Naive thymus-derived CD8-positive, alpha-beta T cell (primary cell): Measurements from ENCODE around the gene MIER3. TPM values are rescaled to one million over a fixed set of nuclear protein-coding genes. Genes with fewer than 3 reads are reported as not detected.

Experiments used
- ATAC-seq, 2 donors: fragments of 150-1000 bp; cut with Tn5 transposase in 1 of 2; sonication (Bioruptor Pico), chemical (Tn5 transposase) in 1 of 2; 1 replicate in 1 of 2; 2 replicates in 1 of 2; pipeline ENCODE4 v1.10.0; 2021; ENCODE audit warnings: mild to moderate bottlenecking in 2 of 2, moderate library complexity in 2 of 2
- POLR2A ChIA-PET: fragments of 350-600 bp; sonication (Branson Sonifier 250); formaldehyde crosslinking; loops from one replicate; lab custom pipeline; 2021; ENCODE audit warnings: antibody characterized with exemption; lab: Charles Lee
- DNase-seq, 10 donors: peaks; one replicate each; pipeline versions ENCODE4 v3.0.0 to v3.0.0-alpha.2; 2020 to 2022
- H3K27ac Mint-ChIP-seq, 10 donors: one replicate each; pipeline ENCODE4 v1.8.0; 2020 to 2022; ENCODE audit warnings: mild to moderate bottlenecking in 10 of 10, mixed read lengths in 10 of 10, moderate library complexity in 4 of 10, inconsistent platforms in 1 of 10
- H3K27me3 Mint-ChIP-seq, 5 donors: one replicate each; pipeline ENCODE4 v1.8.0; 2021 to 2022; ENCODE audit warnings: mixed read lengths in 5 of 5
- H3K36me3 Mint-ChIP-seq, 3 donors: one replicate each; pipeline ENCODE4 v1.8.0; 2020 to 2022; ENCODE audit warnings: mixed read lengths in 3 of 3, mild to moderate bottlenecking in 2 of 3, inconsistent platforms in 1 of 3
- H3K4me1 Mint-ChIP-seq, 4 donors: one replicate each; pipeline ENCODE4 v1.8.0; 2021 to 2022; ENCODE audit warnings: mixed read lengths in 4 of 4
- H3K4me3 Mint-ChIP-seq, 10 donors: one replicate each; pipeline ENCODE4 v1.8.0; 2020 to 2022; ENCODE audit warnings: mild to moderate bottlenecking in 10 of 10, mixed read lengths in 10 of 10, moderate library complexity in 6 of 10, inconsistent platforms in 1 of 10
- H3K9me3 Mint-ChIP-seq, 9 donors: one replicate each; pipeline ENCODE4 v1.8.0; 2020 to 2022; ENCODE audit warnings: mixed read lengths in 9 of 9, mild to moderate bottlenecking in 3 of 9, inconsistent platforms in 1 of 9, moderate library complexity in 1 of 9
- polyA plus RNA-seq, 3 donors: library from polyadenylated mRNA; unstranded; fragments of 300-500 nt; fragmentation: Illumina TruSeq; gene quantifications; one replicate each; pipeline ENCODE4 v1.2.3, GENCODE V29; 2021
- total RNA-seq, 8 experiments: library from RNA in 2 of 8; stranded (reverse) in 2 of 8; gene quantifications; one replicate each; pipeline ENCODE4 v1.2.3 and lab custom pipeline; 2021 to 2026

Gene MIER3
- total and polyA plus RNA-seq, 5 experiments from 2014 or later = 3.8 to 37.1 (median 10.3) TPM

DNA sequence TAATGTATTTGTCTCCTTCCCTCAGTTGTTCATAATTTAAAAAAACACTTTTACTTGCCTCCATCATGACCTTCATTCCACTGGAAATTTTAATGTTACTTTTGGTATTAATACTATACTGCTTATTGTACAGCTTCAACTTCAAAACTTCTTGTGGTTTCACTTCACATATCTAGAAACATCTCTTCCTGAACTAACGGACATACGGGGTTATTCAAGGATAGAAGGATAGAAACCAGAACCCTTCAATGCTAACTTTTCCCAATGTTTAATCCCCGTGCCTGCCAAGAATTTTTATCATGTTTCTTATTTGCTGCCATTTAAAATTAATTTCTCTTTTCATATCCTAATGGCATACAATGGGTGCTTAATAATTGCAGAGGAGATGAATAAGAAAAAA is 78.9 kb downstream of the MIER3 start:
- H3K4me1 Mint-ChIP-seq = peaks cover 0 to 31% (median 7%) of the 10 kb centered on the region in 4 donors
- no peak overlapping the region for H3K4me3 Mint-ChIP-seq
- no peak for DNase-seq
- H3K27ac Mint-ChIP-seq = peak overlapping the region in 2 of 10 donors; percentile 16 to 36
- no peak for ATAC-seq
- H3K36me3 Mint-ChIP-seq = peaks cover 6 to 86% (median 16%) of the 10 kb centered on the region in 3 donors
- POLR2A ChIA-PET = no interaction called here
- H3K27me3 Mint-ChIP-seq = no peaks in the 10 kb centered on the region
- H3K9me3 Mint-ChIP-seq = no peaks in the 10 kb centered on the region

DNA sequence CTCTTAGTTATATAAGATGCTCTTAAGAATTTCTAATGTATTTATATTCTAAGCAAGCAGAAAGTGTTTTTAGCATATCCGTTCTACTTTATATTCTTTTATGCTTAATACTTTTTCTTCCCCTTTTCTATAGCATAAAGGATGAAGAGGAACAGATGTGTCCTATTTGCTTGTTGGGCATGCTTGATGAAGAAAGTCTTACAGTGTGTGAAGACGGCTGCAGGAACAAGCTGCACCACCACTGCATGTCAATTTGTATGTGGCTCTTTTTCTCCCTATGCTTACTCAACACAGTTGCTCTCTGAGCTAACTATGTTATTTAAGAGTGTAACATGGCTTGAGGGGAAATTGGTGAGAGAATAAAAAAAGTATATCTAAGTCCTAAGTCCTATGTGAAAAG is 80.1 kb downstream of the MIER3 start:
- DNase-seq (no peak), ATAC-seq (no peak)
- H3K36me3 Mint-ChIP-seq = peaks cover 6 to 83% (median 16%) of the 10 kb centered on the region in 3 donors
- H3K4me3 Mint-ChIP-seq = no peak overlapping the region
- peak overlapping the region in 6 of 10 donors; percentile 6 to 81 (median 40) for H3K27ac Mint-ChIP-seq
- no peaks in the 10 kb centered on the region for H3K9me3 Mint-ChIP-seq
- H3K27me3 Mint-ChIP-seq = no peaks in the 10 kb centered on the region
- H3K4me1 Mint-ChIP-seq = peaks cover 0 to 31% (median 7%) of the 10 kb centered on the region in 4 donors
- POLR2A ChIA-PET = no interaction called here

Other genes with a start within 250 kb of the MIER3 start
- 10 to 100 TPM; 35.6 to 38.0 TPM for gene MAP3K1, start 136.6 kb downstream of the MIER3 start, total RNA-seq
- 10 to 100 TPM; 15.3 to 20.3 (median 19.2) TPM for gene MAP3K1, start 136.6 kb downstream of the MIER3 start, polyA plus RNA-seq
- 10 to 100 TPM; 11.0 to 11.7 TPM for gene SETD9, start 42.5 kb downstream of the MIER3 start, total RNA-seq
- gene SETD9, start 42.5 kb downstream of the MIER3 start, polyA plus RNA-seq = 10 to 100 TPM in 1 of 3 donors, 1 to 10 TPM in 2; 9.4 to 12.8 (median 9.8) TPM
- 100 to 1,000 TPM; 155 to 168 TPM for gene GPBP1, start 221.9 kb upstream of the MIER3 start, total RNA-seq
- 10 to 100 TPM; 69.8 to 97.1 (median 93.0) TPM for gene GPBP1, start 221.9 kb upstream of the MIER3 start, polyA plus RNA-seq